Renal cortical epithelial cell (primary cell): ENCODE results near the gene TARS3. TPM values are rescaled to one million over a fixed set of nuclear protein-coding genes. Genes with fewer than 3 reads are reported as not detected.

ENCODE experiments used
- DNase-seq: peaks from one replicate; pipeline ENCODE4 v3.0.0-alpha.2; 2011; ENCODE audit warnings: low read depth
- total RNA-seq: library from RNA; depleted of rRNA; stranded (reverse); fragments of >200 nt; gene quantifications from 2 replicates; pipeline ENCODE4 v1.2.3, GENCODE V29; 2014

Gene TARS3
- total RNA-seq, 1 donor from 2014 or later: 11.3 TPM

DNA sequence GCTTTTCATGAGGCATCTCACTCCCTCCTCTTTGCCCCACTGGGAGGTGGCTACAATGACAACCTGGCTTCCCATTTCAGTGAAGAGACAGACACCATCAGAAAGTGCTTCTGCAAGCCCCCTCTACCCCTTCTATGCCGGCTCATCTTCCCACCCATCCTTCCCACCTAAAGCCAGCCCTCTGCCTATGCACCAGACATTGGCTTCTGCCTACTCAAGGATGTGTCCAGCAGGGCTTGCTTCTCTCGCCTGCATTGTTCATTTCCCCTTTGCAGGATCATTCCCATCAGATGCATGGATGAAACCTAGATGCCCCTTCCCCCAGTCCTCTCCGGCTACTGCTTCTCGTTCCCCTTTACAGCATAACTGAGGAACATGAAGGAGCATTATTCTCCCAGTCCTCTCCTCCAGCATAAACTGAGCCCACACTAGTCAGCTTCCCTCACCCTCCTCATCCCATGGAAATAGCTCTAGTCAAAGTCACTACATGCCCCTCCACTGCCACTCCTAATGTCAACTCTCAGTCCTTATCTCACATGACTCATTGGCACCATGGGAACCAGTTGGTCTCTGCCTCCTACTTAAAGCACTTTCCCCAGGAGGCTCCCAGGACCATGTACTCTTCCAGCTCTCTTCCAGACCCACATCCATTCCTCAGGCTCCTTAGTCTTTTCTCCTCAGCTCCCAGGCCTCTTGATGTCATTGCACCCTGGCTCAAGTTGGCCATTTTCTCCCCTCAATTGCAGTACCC is 120.0 kb downstream of the TARS3 start:
- no peak for DNase-seq

Other genes with a start within 250 kb of the TARS3 start
- 1.2 and 11.0 TPM in 2 replicates for gene PCSK6, start 234.8 kb downstream of the TARS3 start, total RNA-seq
- 46.2 and 57.1 TPM in 2 replicates for gene TM2D3, start 72.1 kb downstream of the TARS3 start, total RNA-seq
- not detected in 2 replicates for gene OR4F6, start 79.0 kb upstream of the TARS3 start, total RNA-seq
- gene OR4F15, start 87.7 kb upstream of the TARS3 start, total RNA-seq: 0.20 TPM in 1 of 2 replicates, not detected in the other